H9 (cell line): ENCODE results near the gene HP1BP3. TPM values are rescaled to one million over a fixed set of nuclear protein-coding genes. Genes with fewer than 3 reads are reported as not detected.

ENCODE experiments used
- DNase-seq: peaks from one replicate; pipeline ENCODE4 v3.0.0-alpha.2; 2017
- H2AFZ ChIP-seq: one replicate; pipeline ENCODE4 v1.6.1; 2013; ENCODE audit warnings: mild to moderate bottlenecking, low read length, control low read depth, moderate library complexity
- H2AK5ac ChIP-seq: 2 replicates; pipeline ENCODE4 v1.6.1; 2013; ENCODE audit warnings: low read length, control low read depth, mixed read lengths; ENCODE audit not compliant: insufficient read length
- H2BK120ac ChIP-seq: one replicate; pipeline ENCODE4 v1.6.1; 2013; ENCODE audit warnings: low read depth, mild to moderate bottlenecking, low read length, control low read depth, inconsistent platforms; ENCODE audit not compliant: poor library complexity, severe bottlenecking
- H2BK12ac ChIP-seq: 2 replicates; pipeline ENCODE4 v1.6.1; 2013; ENCODE audit warnings: low read length, control low read depth, mixed read lengths, low read depth; ENCODE audit not compliant: insufficient read length
- H2BK15ac ChIP-seq: 2 replicates; pipeline ENCODE4 v1.6.1; 2013; ENCODE audit warnings: low read depth, low read length, control low read depth
- H2BK20ac ChIP-seq: one replicate; pipeline ENCODE4 v1.6.1; 2013; ENCODE audit warnings: low read depth, mild to moderate bottlenecking, low read length, control low read depth, inconsistent platforms; ENCODE audit not compliant: poor library complexity, severe bottlenecking
- H2BK5ac ChIP-seq: 2 replicates; pipeline ENCODE4 v1.6.1; 2013; ENCODE audit warnings: low read length, control low read depth, mixed read lengths; ENCODE audit not compliant: insufficient read length
- H3K14ac ChIP-seq: 2 replicates; pipeline ENCODE4 v1.6.1; 2013; ENCODE audit warnings: low read length, control low read depth; ENCODE audit not compliant: insufficient read depth
- H3K18ac ChIP-seq: 2 replicates; pipeline ENCODE4 v1.6.1; 2013; ENCODE audit warnings: low read depth, mild to moderate bottlenecking, mixed read lengths, low read length, control low read depth; ENCODE audit not compliant: insufficient read length
- H3K23ac ChIP-seq: 2 replicates; pipeline ENCODE4 v1.6.1; 2013; ENCODE audit warnings: low read length, control low read depth, mixed read lengths, low read depth; ENCODE audit not compliant: insufficient read length
- H3K23me2 ChIP-seq: 2 replicates; pipeline ENCODE4 v1.6.1; 2013; ENCODE audit warnings: low read depth, mild to moderate bottlenecking, mixed read lengths, low read length, control low read depth; ENCODE audit not compliant: insufficient read length, poor library complexity, severe bottlenecking
- H3K27ac ChIP-seq: 2 replicates; pipeline ENCODE4 v1.5.1; 2013; ENCODE audit warnings: low read length, control low read depth, mixed read lengths, low read depth; ENCODE audit not compliant: insufficient read length
- H3K27me3 ChIP-seq: 2 replicates; pipeline ENCODE4 v1.6.1; 2013; ENCODE audit warnings: low read length, control low read depth, inconsistent platforms; ENCODE audit not compliant: insufficient read depth
- H3K4ac ChIP-seq: 2 replicates; pipeline ENCODE4 v1.6.1; 2013; ENCODE audit warnings: low read depth, mild to moderate bottlenecking, control low read depth, inconsistent platforms, low read length, moderate library complexity
- H3K4me1 ChIP-seq: 2 replicates; pipeline ENCODE4 v1.6.1; 2013; ENCODE audit warnings: low read length, control low read depth, inconsistent platforms; ENCODE audit not compliant: insufficient read depth
- H3K4me2 ChIP-seq: 2 replicates; pipeline ENCODE4 v1.6.1; 2013; ENCODE audit warnings: low read length, control low read depth, mixed read lengths; ENCODE audit not compliant: insufficient read length, insufficient read depth
- H3K56ac ChIP-seq: 2 replicates; pipeline ENCODE4 v1.6.1; 2013; ENCODE audit warnings: low read depth, mild to moderate bottlenecking, mixed read lengths, low read length, control low read depth; ENCODE audit not compliant: insufficient read length
- H3K79me1 ChIP-seq: 2 replicates; pipeline ENCODE4 v1.6.1; 2013; ENCODE audit warnings: low read depth, mild to moderate bottlenecking, moderate library complexity, low read length, control low read depth, inconsistent platforms; ENCODE audit not compliant: insufficient read depth, poor library complexity, severe bottlenecking
- H3K79me2 ChIP-seq: 2 replicates; pipeline ENCODE4 v1.6.1; 2013; ENCODE audit warnings: low read length, control low read depth, inconsistent platforms; ENCODE audit not compliant: insufficient read depth
- H3K9ac ChIP-seq: 2 replicates; pipeline ENCODE4 v1.6.1; 2013; ENCODE audit warnings: low read length, control low read depth, mixed read lengths; ENCODE audit not compliant: insufficient read length; ENCODE audit errors: extremely low read depth
- H3K9me3 ChIP-seq: one replicate; pipeline ENCODE4 v1.6.1; 2013; ENCODE audit warnings: low read depth, low read length, inconsistent platforms; ENCODE audit not compliant: control insufficient read depth
- H3T11ph ChIP-seq: one replicate; pipeline ENCODE4 v1.6.1; 2013; ENCODE audit warnings: mild to moderate bottlenecking, low read length, control low read depth, inconsistent platforms
- H4K20me1 ChIP-seq: one replicate; pipeline ENCODE4 v1.6.1; 2013; ENCODE audit not compliant: control insufficient read depth, insufficient read length, insufficient read depth
- H4K5ac ChIP-seq: 2 replicates; pipeline ENCODE4 v1.6.1; 2013; ENCODE audit warnings: low read depth, mild to moderate bottlenecking, mixed read lengths, low read length, control low read depth; ENCODE audit not compliant: insufficient read length
- H4K8ac ChIP-seq: replicated peaks from 2 replicates; pipeline ENCODE4 v1.6.1; 2013; ENCODE audit warnings: low read length, control low read depth, mixed read lengths, low read depth; ENCODE audit not compliant: insufficient read length
- H4K91ac ChIP-seq: 2 replicates; pipeline ENCODE4 v1.6.1; 2013; ENCODE audit warnings: low read depth, mild to moderate bottlenecking, moderate library complexity, mixed read lengths, low read length, control low read depth; ENCODE audit not compliant: insufficient read length
- H3K27ac Mint-ChIP-seq, 3 experiments: 2 replicates in 2 of 3; 3 replicates in 1 of 3; pipeline ENCODE4 v1.8.0; 2020 to 2021; ENCODE audit warnings: mixed read lengths in 3 of 3, mild to moderate bottlenecking in 1 of 3, moderate library complexity in 1 of 3
- H3K27me3 Mint-ChIP-seq: 2 replicates; pipeline ENCODE4 v1.8.0; 2021; ENCODE audit warnings: low read depth, mild to moderate bottlenecking, moderate library complexity, mixed read lengths
- H3K36me3 Mint-ChIP-seq, 3 experiments: 2 replicates in 2 of 3; 3 replicates in 1 of 3; pipeline ENCODE4 v1.8.0; 2020 to 2021; ENCODE audit warnings: low read depth in 3 of 3, mixed read lengths in 3 of 3; ENCODE audit not compliant: insufficient read depth in 1 of 3
- H3K4me1 Mint-ChIP-seq, 2 experiments: 2 replicates each; pipeline ENCODE4 v1.8.0; 2020; ENCODE audit warnings: mixed read lengths in 2 of 2
- H3K4me3 Mint-ChIP-seq, 2 experiments: 2 replicates in 1 of 2; 3 replicates in 1 of 2; pipeline ENCODE4 v1.8.0; 2020 to 2021; ENCODE audit warnings: mild to moderate bottlenecking in 2 of 2, mixed read lengths in 2 of 2, moderate library complexity in 1 of 2
- H3K9me3 Mint-ChIP-seq, 2 experiments: 2 replicates in 1 of 2; 3 replicates in 1 of 2; pipeline ENCODE4 v1.8.0; 2020; ENCODE audit warnings: mild to moderate bottlenecking in 2 of 2, mixed read lengths in 2 of 2, moderate library complexity in 1 of 2
- WGBS: extraction: QIAGEN DNeasy Blood & Tissue Kit; methylation state at CpG from one replicate; pipeline ENCODE4 v1.1.7; 2013; ENCODE audit warnings: missing lambda C conversion rate, low lambda C conversion rate, mixed read lengths; ENCODE audit not compliant: insufficient read length; ENCODE audit errors: extremely low coverage; 5-methylcytosine and 5-hydroxymethylcytosine counted together
- total RNA-seq: library from RNA; stranded (reverse); gene quantifications from 2 replicates; pipeline ENCODE4 v1.2.1, GENCODE V29; 2021
- TF ChIP-seq, protein P1 (sequence below): fragments of 200-600 bp; sonication (generic); conservative IDR thresholded peaks from 3 replicates; pipeline ENCODE4 v1.8.0; 2021; ENCODE audit warnings: antibody characterized with exemption, mild to moderate bottlenecking

Gene HP1BP3
- total RNA-seq, 1 experiment from 2014 or later = 127 TPM

GRCh38 chr1:20720631-20721091 lies 66.4 kb downstream of the HP1BP3 start:
- no peak overlapping the region for H3T11ph ChIP-seq
- Mint-ChIP-seq H3K4me3 (no peak overlapping the region), H3K9me3 (no peaks in the 10 kb centered on the region), H3K36me3 (no peaks in the 10 kb centered on the region), H3K27me3 (peaks cover 45% of the 10 kb centered on the region), H3K27ac (no peak overlapping the region), H3K4me1 (peaks cover 10 to 21% of the 10 kb centered on the region in 2 experiments)
- H3K4me1 ChIP-seq = no peaks in the 10 kb centered on the region
- no peak overlapping the region for H2AK5ac ChIP-seq
- H4K91ac ChIP-seq = no peak overlapping the region
- H3K27me3 ChIP-seq = no peaks in the 10 kb centered on the region; the same call in 1 of the 2 replicates
- H3K9me3 ChIP-seq = no peaks in the 10 kb centered on the region
- no peak overlapping the region for H3K14ac ChIP-seq
- H4K5ac ChIP-seq = no peak overlapping the region
- H3K9ac ChIP-seq = no peak overlapping the region
- H2BK12ac ChIP-seq = no peak overlapping the region
- H2AFZ ChIP-seq = no peak overlapping the region
- no peaks in the 10 kb centered on the region for H3K79me2 ChIP-seq
- H2BK15ac ChIP-seq = no peak overlapping the region
- H3K4ac ChIP-seq = no peak overlapping the region
- peaks cover 7% of the 10 kb centered on the region for H3K23me2 ChIP-seq
- no peak overlapping the region for H3K4me2 ChIP-seq
- H2BK5ac ChIP-seq = no peak overlapping the region
- peaks cover 5% of the 10 kb centered on the region for H4K20me1 ChIP-seq
- no peak overlapping the region for H2BK120ac ChIP-seq
- no peak overlapping the region for H3K27ac ChIP-seq
- no peak overlapping the region for H3K23ac ChIP-seq
- DNase-seq = no peak
- no peak overlapping the region for H4K8ac ChIP-seq
- H2BK20ac ChIP-seq = no peak overlapping the region
- no peak overlapping the region for H3K18ac ChIP-seq
- no CpG with 5 or more reads among the region's 12 CpGs for WGBS
- no peaks in the 10 kb centered on the region for H3K79me1 ChIP-seq
- TF ChIP-seq, protein P1, sequence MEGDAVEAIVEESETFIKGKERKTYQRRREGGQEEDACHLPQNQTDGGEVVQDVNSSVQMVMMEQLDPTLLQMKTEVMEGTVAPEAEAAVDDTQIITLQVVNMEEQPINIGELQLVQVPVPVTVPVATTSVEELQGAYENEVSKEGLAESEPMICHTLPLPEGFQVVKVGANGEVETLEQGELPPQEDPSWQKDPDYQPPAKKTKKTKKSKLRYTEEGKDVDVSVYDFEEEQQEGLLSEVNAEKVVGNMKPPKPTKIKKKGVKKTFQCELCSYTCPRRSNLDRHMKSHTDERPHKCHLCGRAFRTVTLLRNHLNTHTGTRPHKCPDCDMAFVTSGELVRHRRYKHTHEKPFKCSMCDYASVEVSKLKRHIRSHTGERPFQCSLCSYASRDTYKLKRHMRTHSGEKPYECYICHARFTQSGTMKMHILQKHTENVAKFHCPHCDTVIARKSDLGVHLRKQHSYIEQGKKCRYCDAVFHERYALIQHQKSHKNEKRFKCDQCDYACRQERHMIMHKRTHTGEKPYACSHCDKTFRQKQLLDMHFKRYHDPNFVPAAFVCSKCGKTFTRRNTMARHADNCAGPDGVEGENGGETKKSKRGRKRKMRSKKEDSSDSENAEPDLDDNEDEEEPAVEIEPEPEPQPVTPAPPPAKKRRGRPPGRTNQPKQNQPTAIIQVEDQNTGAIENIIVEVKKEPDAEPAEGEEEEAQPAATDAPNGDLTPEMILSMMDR = no peak
- H3K56ac ChIP-seq = no peak overlapping the region
